ENCODE data around the gene DYNLT3.

DYNLT3 gene

DNA sequence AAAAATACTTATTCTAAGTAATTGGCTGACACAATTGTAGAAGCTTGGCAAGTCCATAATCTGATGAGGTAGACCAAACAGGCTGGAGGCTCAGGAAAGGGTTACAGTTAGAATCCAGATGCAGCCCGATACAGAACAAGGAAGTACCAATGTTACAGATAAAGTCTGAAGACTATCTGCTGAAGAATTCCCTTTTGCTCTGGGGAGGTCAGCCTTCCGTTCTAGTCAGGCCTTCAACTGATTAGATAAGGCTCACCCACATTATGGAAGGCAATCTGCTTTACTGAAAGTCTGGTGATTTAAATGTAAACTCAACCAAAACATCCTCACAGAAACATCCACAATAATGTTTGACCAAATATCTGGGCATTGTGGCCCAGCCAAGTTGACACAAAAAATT lies 7.4 kb upstream of the DYNLT3 start:
- no peak overlapping the region for H2BK120ac ChIP-seq (ENCODE audit: low read depth, low read length)
- no peak overlapping the region for H3K9ac ChIP-seq (ENCODE audit: low read length)
- H4K5ac ChIP-seq (ENCODE audit: low read length): no peak overlapping the region
- H3K4me1 ChIP-seq (ENCODE audit: control insufficient read depth, low read depth, low read length): no peaks in the 10 kb centered on the region
- H3K79me1 ChIP-seq (ENCODE audit: low read length): no peaks in the 10 kb centered on the region
- no peak overlapping the region for H2AK5ac ChIP-seq (ENCODE audit: low read length)
- no CpG with 5 or more reads among the region's 2 CpGs for WGBS (ENCODE audit: extremely low coverage, insufficient coverage, low lambda C conversion rate)
- no peak overlapping the region for H3K18ac ChIP-seq (ENCODE audit: low read length)
- no peak overlapping the region for H3K4me3 ChIP-seq (ENCODE audit: low read length)
- no peak overlapping the region for H3K27ac ChIP-seq (ENCODE audit: low read depth, low read length)
- H3K27me3 ChIP-seq (ENCODE audit: insufficient read depth, low read length, poor library complexity): no peaks in the 10 kb centered on the region
- DNase-seq: no peak
- H3K36me3 ChIP-seq (ENCODE audit: control insufficient read depth, insufficient read depth, low read length): no peaks in the 10 kb centered on the region
- H4K8ac ChIP-seq (ENCODE audit: low read depth, low read length): no peak overlapping the region
- H2BK15ac ChIP-seq (replicated peaks; ENCODE audit: low read depth): no peak overlapping the region
- no peaks in the 10 kb centered on the region for H3K79me2 ChIP-seq (ENCODE audit: control insufficient read depth, insufficient read depth, low read length)
- no peak overlapping the region for H3K56ac ChIP-seq (ENCODE audit: low read length)
- no peak overlapping the region for H2BK5ac ChIP-seq (ENCODE audit: low read length)
- H3K4me2 ChIP-seq (ENCODE audit: low read length): no peak overlapping the region
- no peak overlapping the region for H3K4ac ChIP-seq (ENCODE audit: low read depth, low read length)
- no peak overlapping the region for H3K23ac ChIP-seq (ENCODE audit: low read length)

DNA sequence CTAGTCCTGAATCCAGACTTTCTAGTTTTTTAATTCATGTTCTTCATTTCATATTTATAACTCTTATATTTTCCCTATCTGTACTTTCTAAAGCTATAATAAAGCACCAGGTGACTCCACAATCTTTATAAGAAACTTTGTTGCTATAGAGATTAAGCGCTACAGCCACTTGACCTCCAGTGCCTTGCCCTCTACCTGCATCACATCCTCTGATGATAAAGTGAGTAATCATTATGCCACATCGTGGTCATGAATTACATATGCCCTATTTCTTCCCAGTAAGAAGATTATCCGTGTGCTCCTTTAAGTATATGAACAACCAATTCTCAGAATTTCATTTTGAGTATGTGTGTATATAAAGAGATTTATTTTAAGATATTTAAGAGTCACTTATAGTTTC lies 6.8 kb upstream of the DYNLT3 start:
- no peak overlapping the region for H3K4me3 ChIP-seq (ENCODE audit: low read length)
- H3K23ac ChIP-seq (ENCODE audit: low read length): no peak overlapping the region
- no peak overlapping the region for H2BK15ac ChIP-seq (replicated peaks; ENCODE audit: low read depth)
- H3K27ac ChIP-seq (ENCODE audit: low read depth, low read length): no peak overlapping the region
- H2BK5ac ChIP-seq (ENCODE audit: low read length): no peak overlapping the region
- no peak overlapping the region for H3K56ac ChIP-seq (ENCODE audit: low read length)
- no peak overlapping the region for H2AK5ac ChIP-seq (ENCODE audit: low read length)
- H3K4me2 ChIP-seq (ENCODE audit: low read length): no peak overlapping the region
- no peak overlapping the region for H4K8ac ChIP-seq (ENCODE audit: low read depth, low read length)
- no peaks in the 10 kb centered on the region for H3K79me2 ChIP-seq (ENCODE audit: control insufficient read depth, insufficient read depth, low read length)
- no peak overlapping the region for H4K5ac ChIP-seq (ENCODE audit: low read length)
- H3K36me3 ChIP-seq (ENCODE audit: control insufficient read depth, insufficient read depth, low read length): no peaks in the 10 kb centered on the region
- no peak for DNase-seq
- no peaks in the 10 kb centered on the region for H3K79me1 ChIP-seq (ENCODE audit: low read length)
- no peak overlapping the region for H2BK120ac ChIP-seq (ENCODE audit: low read depth, low read length)
- H3K4ac ChIP-seq (ENCODE audit: low read depth, low read length): no peak overlapping the region
- no peaks in the 10 kb centered on the region for H3K27me3 ChIP-seq (ENCODE audit: insufficient read depth, low read length, poor library complexity)
- no peak overlapping the region for H3K9ac ChIP-seq (ENCODE audit: low read length)
- H3K18ac ChIP-seq (ENCODE audit: low read length): no peak overlapping the region
- H3K4me1 ChIP-seq (ENCODE audit: control insufficient read depth, low read depth, low read length): no peaks in the 10 kb centered on the region
- no CpG with 5 or more reads among the region's 3 CpGs for WGBS (ENCODE audit: extremely low coverage, insufficient coverage, low lambda C conversion rate)

DNA sequence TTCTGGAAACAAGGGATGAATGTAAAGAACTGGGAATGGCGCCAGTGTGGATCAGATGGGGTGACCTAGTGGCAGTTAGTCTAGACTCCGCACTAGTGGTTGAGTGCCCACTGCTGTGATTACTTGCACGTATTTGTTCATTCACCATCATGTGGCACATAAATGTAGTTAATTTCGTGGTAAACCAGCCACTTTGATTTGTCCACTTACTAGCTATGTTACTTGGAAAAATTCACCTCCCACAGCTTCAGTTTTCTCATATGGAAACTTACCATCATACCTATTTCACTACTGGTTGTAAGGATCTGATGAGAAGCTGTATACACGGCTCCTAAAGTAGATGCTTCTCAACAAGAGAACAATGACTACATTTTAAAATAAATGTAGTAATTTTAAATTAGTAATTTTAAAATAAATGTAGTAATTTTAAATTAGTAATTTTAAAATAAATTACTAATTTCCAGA lies 394 bp upstream of the DYNLT3 start:
- no peak overlapping the region for H3K23ac ChIP-seq (ENCODE audit: low read length)
- WGBS (ENCODE audit: extremely low coverage, insufficient coverage, low lambda C conversion rate): no CpG with 5 or more reads among the region's 5 CpGs
- H4K5ac ChIP-seq (ENCODE audit: low read length): peak overlapping the region; percentile 87
- no peaks in the 10 kb centered on the region for H3K36me3 ChIP-seq (ENCODE audit: control insufficient read depth, insufficient read depth, low read length)
- H2BK15ac ChIP-seq (replicated peaks; ENCODE audit: low read depth): no peak overlapping the region
- no peak overlapping the region for H2BK5ac ChIP-seq (ENCODE audit: low read length)
- peak overlapping the region; percentile 81 for H3K56ac ChIP-seq (ENCODE audit: low read length)
- no peak overlapping the region for H2BK120ac ChIP-seq (ENCODE audit: low read depth, low read length)
- H3K4me2 ChIP-seq (ENCODE audit: low read length): peak overlapping the region; percentile 18
- H3K79me2 ChIP-seq (ENCODE audit: control insufficient read depth, insufficient read depth, low read length): no peaks in the 10 kb centered on the region
- peak overlapping the region; percentile 61 for H3K9ac ChIP-seq (ENCODE audit: low read length)
- H3K27me3 ChIP-seq (ENCODE audit: insufficient read depth, low read length, poor library complexity): no peaks in the 10 kb centered on the region
- no peak for DNase-seq
- no peak overlapping the region for H3K4ac ChIP-seq (ENCODE audit: low read depth, low read length)
- H3K4me1 ChIP-seq (ENCODE audit: control insufficient read depth, low read depth, low read length): no peaks in the 10 kb centered on the region
- H3K18ac ChIP-seq (ENCODE audit: low read length): no peak overlapping the region
- H4K8ac ChIP-seq (ENCODE audit: low read depth, low read length): no peak overlapping the region
- no peaks in the 10 kb centered on the region for H3K79me1 ChIP-seq (ENCODE audit: low read length)
- no peak overlapping the region for H3K4me3 ChIP-seq (ENCODE audit: low read length)
- no peak overlapping the region for H2AK5ac ChIP-seq (ENCODE audit: low read length)
- H3K27ac ChIP-seq (ENCODE audit: low read depth, low read length): no peak overlapping the region

DNA sequence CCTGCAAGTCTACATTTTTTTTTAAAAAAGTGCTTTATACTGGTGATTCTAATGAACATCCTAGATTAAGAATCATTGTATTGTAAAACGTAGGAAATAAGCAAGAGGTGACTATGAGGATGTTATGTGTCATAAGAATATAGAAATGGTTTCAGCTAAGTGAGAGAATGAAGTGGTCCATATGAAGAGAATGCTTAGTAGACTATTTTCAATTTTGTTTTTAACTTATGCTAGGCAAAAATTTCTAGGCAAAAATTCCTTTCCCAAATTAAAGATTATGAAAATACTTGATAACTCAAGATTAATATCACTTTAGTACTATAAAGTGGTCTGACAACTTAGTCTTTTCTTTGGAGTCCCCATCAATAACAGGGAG lies 825 bp downstream of the DYNLT3 start:
- no peak overlapping the region for H3K27ac ChIP-seq (ENCODE audit: low read depth, low read length)

DNA sequence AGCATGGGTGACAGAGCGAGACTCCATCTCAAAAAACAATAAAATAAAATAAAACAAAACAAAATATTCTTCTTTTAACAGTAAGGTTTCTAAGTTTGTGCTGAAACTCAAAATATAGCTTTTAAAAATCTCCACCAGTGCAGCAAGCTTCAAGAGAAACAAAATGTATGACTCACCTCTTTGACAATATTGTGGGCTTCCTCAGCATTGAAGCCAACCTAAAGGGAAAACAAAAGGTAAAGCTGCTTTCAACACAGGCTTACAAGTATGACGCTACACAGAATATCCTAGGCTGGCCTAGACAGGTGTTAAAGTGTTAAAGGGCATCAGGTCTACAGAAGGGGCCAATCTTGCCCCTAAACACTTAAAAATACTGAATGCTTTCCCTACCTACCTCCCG lies 1.2 kb downstream of the DYNLT3 start:
- Histone ChIP-seq H3K36me3 (ENCODE audit: control insufficient read depth, insufficient read depth, low read length) (no peaks in the 10 kb centered on the region), H3K27ac (ENCODE audit: low read depth, low read length) (no peak overlapping the region), H4K8ac (ENCODE audit: low read depth, low read length) (no peak overlapping the region), H2BK120ac (ENCODE audit: low read depth, low read length) (no peak overlapping the region), H4K5ac (ENCODE audit: low read length) (no peak overlapping the region), H3K4me3 (ENCODE audit: low read length) (no peak overlapping the region), H2BK15ac (replicated peaks; ENCODE audit: low read depth) (no peak overlapping the region), H3K4ac (ENCODE audit: low read depth, low read length) (no peak overlapping the region), H3K79me2 (ENCODE audit: control insufficient read depth, insufficient read depth, low read length) (no peaks in the 10 kb centered on the region), H2BK5ac (ENCODE audit: low read length) (no peak overlapping the region), H3K4me1 (ENCODE audit: control insufficient read depth, low read depth, low read length) (no peaks in the 10 kb centered on the region), H3K56ac (ENCODE audit: low read length) (no peak overlapping the region), H3K9ac (ENCODE audit: low read length) (no peak overlapping the region), H3K79me1 (ENCODE audit: low read length) (no peaks in the 10 kb centered on the region), H2AK5ac (ENCODE audit: low read length) (no peak overlapping the region), H3K4me2 (ENCODE audit: low read length) (no peak overlapping the region), H3K27me3 (ENCODE audit: insufficient read depth, low read length, poor library complexity) (no peaks in the 10 kb centered on the region), H3K18ac (ENCODE audit: low read length) (no peak overlapping the region), H3K23ac (ENCODE audit: low read length) (no peak overlapping the region)
- DNase-seq: no peak
- no CpG with 5 or more reads among the region's 3 CpGs for WGBS (ENCODE audit: extremely low coverage, insufficient coverage, low lambda C conversion rate)

More for the DNA sequence above, 825 bp downstream of the DYNLT3 start:
- peak overlapping the region; percentile 88 for H3K56ac ChIP-seq (ENCODE audit: low read length)
- H2AK5ac ChIP-seq (ENCODE audit: low read length): no peak overlapping the region
- peak overlapping the region; percentile 75 for H3K9ac ChIP-seq (ENCODE audit: low read length)
- H3K79me1 ChIP-seq (ENCODE audit: low read length): no peaks in the 10 kb centered on the region
- no peak overlapping the region for H3K23ac ChIP-seq (ENCODE audit: low read length)
- no peaks in the 10 kb centered on the region for H3K4me1 ChIP-seq (ENCODE audit: control insufficient read depth, low read depth, low read length)
- H3K36me3 ChIP-seq (ENCODE audit: control insufficient read depth, insufficient read depth, low read length): no peaks in the 10 kb centered on the region
- H4K8ac ChIP-seq (ENCODE audit: low read depth, low read length): no peak overlapping the region
- H3K4me2 ChIP-seq (ENCODE audit: low read length): no peak overlapping the region
- WGBS (ENCODE audit: extremely low coverage, insufficient coverage, low lambda C conversion rate): no CpG with 5 or more reads among the region's 1 CpG
- no peak overlapping the region for H3K4ac ChIP-seq (ENCODE audit: low read depth, low read length)
- no peak overlapping the region for H3K18ac ChIP-seq (ENCODE audit: low read length)
- H3K79me2 ChIP-seq (ENCODE audit: control insufficient read depth, insufficient read depth, low read length): no peaks in the 10 kb centered on the region
- H2BK5ac ChIP-seq (ENCODE audit: low read length): no peak overlapping the region
- H3K4me3 ChIP-seq (ENCODE audit: low read length): no peak overlapping the region
- H2BK15ac ChIP-seq (replicated peaks; ENCODE audit: low read depth): no peak overlapping the region
- H4K5ac ChIP-seq (ENCODE audit: low read length): no peak overlapping the region
- H3K27me3 ChIP-seq (ENCODE audit: insufficient read depth, low read length, poor library complexity): no peaks in the 10 kb centered on the region
- H2BK120ac ChIP-seq (ENCODE audit: low read depth, low read length): no peak overlapping the region
- DNase-seq: no peak

DNA sequence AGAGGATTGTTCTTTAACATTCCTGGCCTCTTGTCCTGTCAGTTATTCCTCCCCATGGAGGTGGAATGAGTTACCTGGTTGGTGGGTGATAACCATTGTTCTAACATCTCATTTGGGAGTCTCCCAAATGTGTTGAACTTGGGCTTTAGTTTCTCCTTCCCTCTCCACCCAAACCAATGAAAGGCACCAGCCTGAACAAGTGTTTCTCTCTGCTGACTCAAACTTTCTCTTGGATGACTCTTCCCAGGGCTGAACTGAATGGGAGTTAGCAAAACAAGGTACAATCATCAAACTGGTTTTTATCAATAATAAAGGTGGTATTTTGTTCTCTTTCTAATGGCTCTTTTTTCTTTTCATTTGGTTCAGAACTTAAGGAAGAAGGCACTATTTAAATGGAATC lies 2.7 kb downstream of the DYNLT3 start:
- Histone ChIP-seq H3K18ac (ENCODE audit: low read length) (no peak overlapping the region), H3K56ac (ENCODE audit: low read length) (no peak overlapping the region), H3K27me3 (ENCODE audit: insufficient read depth, low read length, poor library complexity) (no peaks in the 10 kb centered on the region), H3K4me1 (ENCODE audit: control insufficient read depth, low read depth, low read length) (no peaks in the 10 kb centered on the region), H2AK5ac (ENCODE audit: low read length) (no peak overlapping the region), H3K4ac (ENCODE audit: low read depth, low read length) (no peak overlapping the region), H4K5ac (ENCODE audit: low read length) (no peak overlapping the region), H2BK120ac (ENCODE audit: low read depth, low read length) (no peak overlapping the region), H3K36me3 (ENCODE audit: control insufficient read depth, insufficient read depth, low read length) (no peaks in the 10 kb centered on the region), H2BK5ac (ENCODE audit: low read length) (no peak overlapping the region), H3K27ac (ENCODE audit: low read depth, low read length) (no peak overlapping the region), H3K4me2 (ENCODE audit: low read length) (no peak overlapping the region), H3K9ac (ENCODE audit: low read length) (no peak overlapping the region), H2BK15ac (replicated peaks; ENCODE audit: low read depth) (no peak overlapping the region), H3K79me1 (ENCODE audit: low read length) (no peaks in the 10 kb centered on the region), H3K4me3 (ENCODE audit: low read length) (no peak overlapping the region), H3K23ac (ENCODE audit: low read length) (no peak overlapping the region), H3K79me2 (ENCODE audit: control insufficient read depth, insufficient read depth, low read length) (no peaks in the 10 kb centered on the region), H4K8ac (ENCODE audit: low read depth, low read length) (no peak overlapping the region)
- no peak for DNase-seq
